ENCODE results near the gene ACSF3. TPM values are rescaled to one million over a fixed set of nuclear protein-coding genes. Genes with fewer than 3 reads are reported as not detected.

Gene ACSF3
- total RNA-seq, 2 experiments from 2014 or later: 44.7 to 49.5 TPM

DNA sequence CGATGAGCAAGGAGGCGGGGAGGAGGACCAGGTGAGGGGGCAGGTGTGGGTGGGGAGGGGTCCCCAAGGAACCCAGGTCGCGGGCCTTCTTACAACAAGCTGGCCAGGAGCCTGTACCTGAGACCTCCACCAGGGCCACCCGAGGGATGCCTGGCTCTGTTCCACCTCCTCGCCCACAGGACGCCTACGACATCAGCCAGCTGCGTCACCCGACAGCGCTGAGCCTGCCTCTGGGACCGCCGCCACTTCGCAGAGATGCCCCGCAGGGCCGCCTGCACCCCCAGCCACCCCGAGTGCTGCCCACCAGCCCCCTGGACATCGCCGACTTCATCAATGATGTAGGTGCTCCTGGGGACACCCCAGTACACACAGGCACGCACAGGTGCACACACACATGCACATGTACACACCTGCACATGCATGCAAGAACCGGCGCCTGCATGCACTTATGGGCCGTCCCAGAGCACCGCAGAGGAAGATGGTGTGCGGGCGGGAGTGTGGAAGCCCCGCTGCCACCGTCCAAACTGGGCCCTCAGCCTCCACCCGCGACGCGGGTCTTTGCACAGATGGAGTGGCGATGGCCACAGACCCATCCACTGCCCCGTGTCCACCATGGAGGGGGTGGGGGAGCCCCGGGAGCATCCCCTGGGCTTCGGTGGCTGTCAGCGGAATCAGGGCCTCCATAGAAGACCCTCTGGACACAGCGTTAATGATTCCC, 100.1 kb downstream of the ACSF3 start:
- peaks cover 6% of the 10 kb centered on the region for H3K27me3 Mint-ChIP-seq
- intact Hi-C loops (cut with DNase I, micrococcal nuclease): loop anchor here (2.0 to 5.0 kb wide), 2 partner anchors 23 to 741 kb away; partner anchors contain the start of genes ZFPM1 (in 1 of the 2) and ZNF778 (in 1 of the 2)
- ATAC-seq (ENCODE audit: poor library complexity) (no peak), DNase-seq (peak in 1 of 14 experiments; percentile 33)
- Histone ChIP-seq H3K27me3 (ENCODE audit: control insufficient read depth in 1 of 2, insufficient read depth in 2 of 2, low read length in 2 of 2) (no peaks in the 10 kb centered on the region), H3K9me3 (ENCODE audit: control insufficient read depth in 1 of 2, insufficient read depth in 1 of 2, low read length in 2 of 2) (peaks cover 0 to 5% of the 10 kb centered on the region in 2 experiments), H3K4me1 (ENCODE audit: insufficient read depth, low read length) (peaks cover 18% of the 10 kb centered on the region), H3K4me3 (ENCODE audit: low read length) (no peak overlapping the region), H3K27ac (ENCODE audit: low read depth in 1 of 2, low read length in 2 of 2) (no peak overlapping the region), H3K36me3 (ENCODE audit: insufficient read depth, low read length) (no peaks in the 10 kb centered on the region)
- H3K27ac Mint-ChIP-seq: no peak overlapping the region
- TF ChIP-seq CTCF (IDR thresholded peaks at IDR 0.05): no peak
- ChIA-PET CTCF (no interaction called here), POLR2A (interaction anchor here (1.2 to 1.5 kb wide), 2 partner anchors 9 to 24 kb away, joined by 4 to 6 read pairs; partner anchors contain the start of gene ZNF778)
- H3K36me3 Mint-ChIP-seq (ENCODE audit: low read depth): no peaks in the 10 kb centered on the region
- H3K4me3 Mint-ChIP-seq: no peak overlapping the region
- peaks cover 4% of the 10 kb centered on the region for H3K4me1 Mint-ChIP-seq (ENCODE audit: low read depth)
- no peaks in the 10 kb centered on the region for H3K9me3 Mint-ChIP-seq

DNA sequence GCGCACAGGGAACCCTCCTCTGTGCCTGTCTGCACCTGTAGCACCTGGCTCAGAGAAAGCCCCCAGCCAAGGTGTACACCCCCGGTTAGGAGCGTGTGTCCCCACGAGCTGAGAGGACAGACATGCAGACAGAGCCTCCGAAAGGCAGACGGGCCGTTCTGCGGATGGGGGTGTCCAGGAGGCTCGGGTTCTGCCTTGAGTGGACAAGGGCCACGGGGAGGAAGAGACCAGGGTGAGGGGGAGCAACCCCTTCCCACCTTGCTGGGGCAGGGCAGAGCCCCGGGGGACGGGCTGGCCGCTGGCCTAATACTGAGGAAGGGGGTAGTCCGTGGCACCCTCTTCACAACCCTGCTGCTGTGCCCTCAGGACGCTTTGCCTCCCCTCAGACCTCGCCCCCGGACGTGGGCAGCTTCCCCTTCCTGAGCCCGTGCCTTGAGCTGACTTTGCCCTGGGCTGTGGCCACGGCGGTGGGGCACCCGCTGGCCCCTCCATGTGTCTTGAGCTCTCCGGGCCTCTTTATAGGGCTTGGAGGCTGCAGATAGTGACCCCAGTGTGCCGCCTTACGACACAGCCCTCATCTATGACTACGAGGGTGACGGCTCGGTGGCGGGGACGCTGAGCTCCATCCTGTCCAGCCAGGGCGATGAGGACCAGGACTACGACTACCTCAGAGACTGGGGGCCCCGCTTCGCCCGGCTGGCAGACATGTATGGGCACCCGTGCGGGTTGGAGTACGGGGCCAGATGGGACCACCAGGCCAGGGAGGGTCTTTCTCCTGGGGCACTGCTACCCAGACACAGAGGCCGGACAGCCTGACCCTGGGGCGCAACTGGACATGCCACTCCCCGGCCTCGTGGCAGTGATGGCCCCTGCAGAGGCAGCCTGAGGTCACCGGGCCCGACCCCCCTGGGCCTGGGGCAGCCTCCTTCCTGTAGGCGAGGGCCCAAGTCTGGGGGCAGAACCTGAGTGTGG, 101.0 kb downstream of the ACSF3 start:
- POLR2A ChIA-PET: no interaction called here
- H3K4me1 ChIP-seq (ENCODE audit: insufficient read depth, low read length): peaks cover 18% of the 10 kb centered on the region
- no peaks in the 10 kb centered on the region for H3K36me3 ChIP-seq (ENCODE audit: insufficient read depth, low read length)
- no peaks in the 10 kb centered on the region for H3K9me3 Mint-ChIP-seq
- H3K27ac Mint-ChIP-seq: no peak overlapping the region
- H3K9me3 ChIP-seq (ENCODE audit: control insufficient read depth in 1 of 2, insufficient read depth in 1 of 2, low read length in 2 of 2): peaks cover 0 to 11% of the 10 kb centered on the region in 2 experiments
- no peaks in the 10 kb centered on the region for H3K36me3 Mint-ChIP-seq (ENCODE audit: low read depth)
- H3K4me1 Mint-ChIP-seq (ENCODE audit: low read depth): peaks cover 4% of the 10 kb centered on the region
- intact Hi-C loops (cut with DNase I, micrococcal nuclease): loop anchor here in 1 of 2 experiments (5.0 kb wide), 1 partner anchor 742 kb away; the partner anchor contains the start of gene ZFPM1
- no peak for ATAC-seq (ENCODE audit: poor library complexity)
- peak in 2 of 14 experiments; percentile 7 to 39 for DNase-seq
- H3K27me3 Mint-ChIP-seq: peaks cover 6% of the 10 kb centered on the region
- H3K4me3 ChIP-seq (ENCODE audit: low read length): no peak overlapping the region
- no peak for TF ChIP-seq CTCF (IDR thresholded peaks at IDR 0.05)
- CTCF ChIA-PET: no interaction called here
- no peak overlapping the region for H3K4me3 Mint-ChIP-seq
- no peak overlapping the region for H3K27ac ChIP-seq (ENCODE audit: low read depth in 1 of 2, low read length in 2 of 2)
- H3K27me3 ChIP-seq (ENCODE audit: control insufficient read depth in 1 of 2, insufficient read depth in 2 of 2, low read length in 2 of 2): peaks cover 7% of the 10 kb centered on the region in 2 experiments

DNA sequence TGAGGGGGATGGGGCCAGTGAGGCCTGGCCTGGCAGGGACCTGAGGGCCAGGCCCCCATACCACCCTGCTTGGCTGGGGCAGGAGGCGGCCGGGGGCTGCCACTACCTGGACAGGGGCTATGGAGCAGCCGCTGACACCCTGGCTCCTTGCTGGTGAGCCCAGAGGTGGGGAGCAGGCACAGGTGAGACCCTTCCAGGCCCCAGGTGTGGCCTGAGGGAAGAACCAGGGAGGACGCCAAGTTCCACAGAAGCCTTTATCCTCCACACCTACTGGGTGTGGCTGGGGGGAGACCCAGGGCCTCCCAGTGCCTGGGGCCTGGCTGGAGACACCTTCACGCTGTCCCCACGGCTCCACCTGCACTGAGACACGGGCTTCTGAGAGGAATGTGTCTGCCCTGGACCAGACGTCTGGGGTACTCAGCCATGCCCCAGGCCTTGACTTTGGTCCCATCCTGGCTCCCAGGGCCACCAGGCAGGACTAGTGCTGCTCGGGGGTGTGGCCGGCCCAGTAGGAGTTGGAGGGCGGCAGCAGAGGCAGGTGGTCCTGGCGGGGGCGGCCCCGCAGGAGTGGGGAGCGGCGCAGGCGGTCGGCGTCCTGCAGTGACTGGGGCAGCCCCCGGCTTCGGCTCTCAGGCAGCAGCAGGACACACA, 102.0 kb downstream of the ACSF3 start:
- Mint-ChIP-seq H3K4me1 (ENCODE audit: low read depth) (peaks cover 10% of the 10 kb centered on the region), H3K4me3 (no peak overlapping the region), H3K27ac (no peak overlapping the region), H3K9me3 (no peaks in the 10 kb centered on the region), H3K36me3 (ENCODE audit: low read depth) (no peaks in the 10 kb centered on the region), H3K27me3 (peaks cover 14% of the 10 kb centered on the region)
- no peak overlapping the region for H3K27ac ChIP-seq (ENCODE audit: low read depth in 1 of 2, low read length in 2 of 2)
- peaks cover 0 to 17% of the 10 kb centered on the region in 2 experiments for H3K9me3 ChIP-seq (ENCODE audit: control insufficient read depth in 1 of 2, insufficient read depth in 1 of 2, low read length in 2 of 2)
- intact Hi-C loops (cut with DNase I, micrococcal nuclease): no loop called here
- no peak overlapping the region for H3K4me3 ChIP-seq (ENCODE audit: low read length)
- DNase-seq (peak in 1 of 14 experiments; percentile 34), ATAC-seq (ENCODE audit: poor library complexity) (no peak)
- TF ChIP-seq CTCF (IDR thresholded peaks at IDR 0.05): no peak
- peaks cover 28% of the 10 kb centered on the region for H3K4me1 ChIP-seq (ENCODE audit: insufficient read depth, low read length)
- ChIA-PET POLR2A (no interaction called here), CTCF (no interaction called here)
- H3K36me3 ChIP-seq (ENCODE audit: insufficient read depth, low read length): no peaks in the 10 kb centered on the region
- H3K27me3 ChIP-seq (ENCODE audit: control insufficient read depth in 1 of 2, insufficient read depth in 2 of 2, low read length in 2 of 2): peaks cover 17 to 18% of the 10 kb centered on the region in 2 experiments

Data from CD4-positive, alpha-beta T cell (primary cell).